ENCODE measurements around the gene MAGEH1.

The MAGEH1 gene

DNA sequence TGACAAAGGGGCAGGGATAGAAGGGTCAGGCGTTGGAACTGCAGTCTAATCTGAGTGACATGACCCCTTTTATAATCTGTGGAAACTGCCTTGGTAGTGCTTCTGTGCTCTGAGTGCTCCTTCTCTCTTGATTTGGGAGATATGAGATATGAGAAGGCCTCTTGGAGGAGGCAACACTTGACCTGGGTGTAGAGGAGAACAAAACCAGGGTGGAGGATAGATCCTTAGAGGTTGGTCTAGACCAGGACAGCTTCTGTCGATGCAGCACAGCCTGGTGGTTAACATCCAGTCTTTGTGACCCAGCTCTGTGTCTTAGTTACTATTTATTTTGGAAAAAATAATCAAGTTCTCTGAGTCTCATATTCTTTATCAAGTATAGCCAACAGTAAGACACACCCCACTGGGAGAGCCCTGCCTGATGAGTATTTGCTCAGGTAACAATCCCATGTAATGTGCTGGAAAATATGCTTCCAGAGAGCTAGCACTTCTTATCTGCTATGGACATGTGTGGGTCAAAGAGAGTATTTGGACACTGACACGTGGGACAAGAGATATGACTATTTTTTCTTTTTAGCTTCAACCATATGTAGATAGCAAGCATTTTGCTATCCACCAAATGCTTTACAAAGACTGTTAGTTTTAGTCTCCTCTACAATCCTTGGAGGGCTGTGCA, 28.6 kb downstream of the MAGEH1 start:
- DNase-seq (ENCODE audit: insufficient read length, low spot score): no peak
- TF ChIP-seq, protein P1, sequence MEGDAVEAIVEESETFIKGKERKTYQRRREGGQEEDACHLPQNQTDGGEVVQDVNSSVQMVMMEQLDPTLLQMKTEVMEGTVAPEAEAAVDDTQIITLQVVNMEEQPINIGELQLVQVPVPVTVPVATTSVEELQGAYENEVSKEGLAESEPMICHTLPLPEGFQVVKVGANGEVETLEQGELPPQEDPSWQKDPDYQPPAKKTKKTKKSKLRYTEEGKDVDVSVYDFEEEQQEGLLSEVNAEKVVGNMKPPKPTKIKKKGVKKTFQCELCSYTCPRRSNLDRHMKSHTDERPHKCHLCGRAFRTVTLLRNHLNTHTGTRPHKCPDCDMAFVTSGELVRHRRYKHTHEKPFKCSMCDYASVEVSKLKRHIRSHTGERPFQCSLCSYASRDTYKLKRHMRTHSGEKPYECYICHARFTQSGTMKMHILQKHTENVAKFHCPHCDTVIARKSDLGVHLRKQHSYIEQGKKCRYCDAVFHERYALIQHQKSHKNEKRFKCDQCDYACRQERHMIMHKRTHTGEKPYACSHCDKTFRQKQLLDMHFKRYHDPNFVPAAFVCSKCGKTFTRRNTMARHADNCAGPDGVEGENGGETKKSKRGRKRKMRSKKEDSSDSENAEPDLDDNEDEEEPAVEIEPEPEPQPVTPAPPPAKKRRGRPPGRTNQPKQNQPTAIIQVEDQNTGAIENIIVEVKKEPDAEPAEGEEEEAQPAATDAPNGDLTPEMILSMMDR (IDR thresholded peaks at IDR 0.05; ENCODE audit: insufficient read depth, missing control alignments): no peak
- FAIRE-seq: no peak

DNA sequence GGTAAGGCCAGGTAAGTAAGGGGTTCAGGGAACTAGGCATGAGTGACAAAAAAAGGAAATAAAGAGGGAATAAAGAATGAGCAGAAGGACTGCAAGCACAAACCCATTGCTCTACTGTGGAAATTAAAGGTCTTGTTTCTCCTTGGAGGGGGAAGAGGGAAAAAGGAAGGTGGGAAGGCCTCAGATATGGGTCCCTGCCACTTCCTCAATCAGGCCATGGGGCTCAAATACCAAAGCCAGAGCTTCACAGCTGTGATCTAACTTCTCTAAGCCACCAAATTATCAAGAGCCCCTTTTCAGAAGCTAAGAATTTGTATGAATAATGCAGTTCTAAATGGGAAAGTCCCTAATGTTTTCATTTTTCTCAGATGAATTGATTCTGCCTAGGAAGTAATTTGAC, 33.0 kb downstream of the MAGEH1 start:
- FAIRE-seq (no peak), DNase-seq (ENCODE audit: insufficient read length, low spot score) (no peak)
- TF ChIP-seq, protein P1 (IDR thresholded peaks at IDR 0.05; ENCODE audit: insufficient read depth, missing control alignments): no peak

DNA sequence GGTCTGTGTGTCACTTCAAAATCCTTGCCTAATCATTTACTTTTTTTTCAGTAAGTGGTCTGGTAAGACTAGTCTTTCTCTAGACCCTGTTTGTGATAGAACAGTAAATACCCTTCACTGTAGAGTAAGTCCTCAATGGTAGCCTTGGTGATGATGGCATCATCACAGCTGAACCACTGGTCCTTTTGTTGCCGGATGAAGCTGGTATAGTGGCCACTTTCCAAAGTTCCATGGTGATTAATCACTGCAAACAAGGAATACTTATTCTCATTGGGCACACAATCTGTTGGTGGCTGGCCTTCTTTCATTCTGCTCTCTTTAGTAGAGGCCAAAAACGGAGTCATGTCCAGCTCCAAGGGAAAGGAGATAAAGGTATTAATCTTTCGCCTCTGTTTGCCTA, 34.8 kb downstream of the MAGEH1 start:
- DNase-seq (ENCODE audit: insufficient read length, low spot score) (no peak), FAIRE-seq (no peak)
- TF ChIP-seq, protein P1 (IDR thresholded peaks at IDR 0.05; ENCODE audit: insufficient read depth, missing control alignments): no peak

DNA sequence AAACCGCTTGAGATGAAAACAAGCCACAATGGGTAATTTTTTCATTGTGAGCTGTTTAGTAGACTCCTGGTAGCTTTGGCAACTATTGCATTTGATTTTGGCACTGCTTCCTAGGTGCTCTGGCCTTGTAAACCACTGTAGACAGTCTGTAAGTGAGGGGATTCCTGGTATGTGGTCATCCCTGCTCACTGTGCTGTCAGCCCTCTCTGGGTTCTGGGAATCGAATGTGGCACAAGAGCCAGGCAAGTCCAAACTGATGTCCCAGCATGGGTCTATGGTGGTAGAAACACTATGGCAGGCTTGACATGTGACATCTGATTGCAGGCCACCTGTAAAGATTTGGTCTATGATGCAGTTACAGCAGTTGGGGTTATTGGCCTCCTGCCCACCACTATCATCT, 35.2 kb downstream of the MAGEH1 start:
- DNase-seq (ENCODE audit: insufficient read length, low spot score) (no peak), FAIRE-seq (no peak)
- TF ChIP-seq, protein P1 (IDR thresholded peaks at IDR 0.05; ENCODE audit: insufficient read depth, missing control alignments): no peak

DNA sequence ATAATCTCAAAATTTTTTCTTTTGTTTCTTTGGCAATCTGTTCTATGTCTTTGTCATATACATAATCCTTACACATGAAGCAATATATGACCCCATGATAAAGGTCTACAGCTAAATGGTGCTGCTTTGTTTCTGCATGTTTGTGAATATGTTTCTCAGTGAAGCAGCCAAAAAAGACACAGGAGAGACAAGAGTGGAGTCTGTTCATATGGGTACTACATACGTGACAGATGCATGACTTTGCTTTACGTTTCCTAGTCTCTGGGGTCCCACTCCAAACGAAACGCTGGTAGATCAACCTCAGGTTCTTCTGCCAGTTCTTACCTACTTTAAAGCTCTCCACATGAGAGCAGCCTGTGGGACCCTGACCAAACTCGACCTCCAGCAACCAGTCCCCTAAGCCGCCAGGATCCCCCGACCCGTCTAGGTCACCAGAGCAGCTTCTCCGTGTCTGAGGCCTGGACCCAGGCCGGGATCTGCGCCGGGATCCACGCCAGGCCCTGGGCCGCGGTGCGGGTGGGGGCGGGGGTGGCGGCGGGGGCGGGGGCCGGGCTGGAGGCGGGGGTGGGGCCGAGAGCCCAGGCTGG, 36.2 kb downstream of the MAGEH1 start:
- TF ChIP-seq, protein P1 (IDR thresholded peaks at IDR 0.05; ENCODE audit: insufficient read depth, missing control alignments): no peak
- no peak for FAIRE-seq

DNA sequence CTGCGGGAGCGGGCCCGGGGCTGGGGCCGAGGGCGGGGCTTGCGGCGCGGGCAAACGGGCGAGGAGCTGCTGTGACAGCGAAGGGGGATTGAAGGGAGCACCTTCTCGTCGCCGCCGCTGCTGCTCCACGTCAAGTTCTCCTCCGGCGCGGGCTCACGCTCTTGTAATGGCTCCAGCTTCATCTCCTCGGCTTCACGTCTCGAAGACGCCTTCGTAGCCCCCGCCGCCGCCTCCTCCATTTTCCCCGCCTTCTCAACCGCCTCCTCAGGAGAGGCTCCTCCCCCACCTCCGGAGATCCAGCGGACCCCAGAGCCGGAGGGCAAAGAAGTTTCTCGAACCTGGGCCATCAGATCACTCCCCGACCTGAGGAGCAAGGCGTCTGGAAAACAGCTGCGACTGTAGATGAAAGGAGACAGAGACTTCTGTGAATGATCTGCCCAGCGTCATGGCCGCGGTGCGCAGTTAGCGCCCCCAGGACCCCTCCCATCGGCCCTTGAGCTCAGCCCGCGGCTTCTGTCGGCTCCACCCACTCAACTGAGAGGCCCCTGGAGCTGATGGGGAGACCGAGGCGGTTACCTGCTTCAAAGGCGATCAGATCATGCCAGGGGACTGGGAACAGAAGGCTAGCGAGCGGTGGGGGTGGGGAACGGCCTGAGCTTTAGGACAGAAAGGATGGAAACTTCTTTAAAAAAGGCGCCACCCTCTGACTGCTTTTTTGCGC, 36.8 kb downstream of the MAGEH1 start:
- no peak for FAIRE-seq
- TF ChIP-seq, protein P1 (IDR thresholded peaks at IDR 0.05; ENCODE audit: insufficient read depth, missing control alignments): peak; percentile 12
- DNase-seq (ENCODE audit: insufficient read length, low spot score): peak; percentile 14

More for the DNA sequence above, 36.2 kb downstream of the MAGEH1 start:
- DNase-seq (ENCODE audit: insufficient read length, low spot score): no peak

Data from D721Med (cell line).